ENCODE results near the gene PRR9. TPM values are rescaled to one million over a fixed set of nuclear protein-coding genes. Genes with fewer than 3 reads are reported as not detected.

PRR9 gene
- total RNA-seq, 2 donors from 2014 or later: not detected

GRCh38 chr1:153253076-153253475, 35.7 kb downstream of the PRR9 start:
- Histone ChIP-seq H3K4me1 (no peaks in the 10 kb centered on the region), H3K27ac (no peak overlapping the region), H3K9ac (ENCODE audit: low read depth in 2 of 2, low read length in 2 of 2) (no peak overlapping the region), H3K9me3 (no peaks in the 10 kb centered on the region), H3K4me3 (no peak overlapping the region), H3K27me3 (no peaks in the 10 kb centered on the region), H3K36me3 (no peaks in the 10 kb centered on the region)
- intact Hi-C loops (cut with DNase I): no loop called here
- DNase-seq: no peak
- TF ChIP-seq CTCF (IDR thresholded peaks at IDR 0.05): no peak

- no peak for TF ChIP-seq CTCF (IDR thresholded peaks at IDR 0.05)
- Histone ChIP-seq H3K9me3 (no peaks in the 10 kb centered on the region), H3K4me3 (no peak overlapping the region), H3K27ac (no peak overlapping the region), H3K36me3 (no peaks in the 10 kb centered on the region), H3K27me3 (no peaks in the 10 kb centered on the region), H3K4me1 (no peaks in the 10 kb centered on the region), H3K9ac (ENCODE audit: low read depth in 2 of 2, low read length in 2 of 2) (no peak overlapping the region)
- intact Hi-C loops (cut with DNase I): no loop called here
- DNase-seq: no peak
These were observed 36.3 kb downstream of the PRR9 start for GRCh38 chr1:153253693-153254092.

GRCh38 chr1:153259387-153259786, 42.0 kb downstream of the PRR9 start, which contains the start of gene LORICRIN:
LORICRIN (plus strand) TSS chr1:153259687; CDS start chr1:153260950, 1,263 bp downstream.
- no peak for TF ChIP-seq CTCF (IDR thresholded peaks at IDR 0.05)
- Histone ChIP-seq H3K27me3 (peaks cover 30% of the 10 kb centered on the region), H3K4me1 (no peaks in the 10 kb centered on the region), H3K9me3 (no peaks in the 10 kb centered on the region), H3K4me3 (no peak within 1 kb of the TSS), H3K27ac (no peak within 1 kb of the TSS), H3K9ac (ENCODE audit: low read depth in 2 of 2, low read length in 2 of 2) (no peak within 1 kb of the TSS), H3K36me3 (no peaks in the 10 kb centered on the region)
- intact Hi-C loops (cut with DNase I): no loop called here
- no peak for DNase-seq

- Histone ChIP-seq H3K4me1 (no peaks in the 10 kb centered on the region), H3K9me3 (no peaks in the 10 kb centered on the region), H3K9ac (ENCODE audit: low read depth in 2 of 2, low read length in 2 of 2) (no peak overlapping the region), H3K27me3 (peaks cover 30% of the 10 kb centered on the region), H3K4me3 (peak overlapping the region; percentile 35), H3K36me3 (no peaks in the 10 kb centered on the region), H3K27ac (no peak overlapping the region)
- TF ChIP-seq CTCF (IDR thresholded peaks at IDR 0.05): no peak
- no peak for DNase-seq
- intact Hi-C loops (cut with DNase I): no loop called here
These were observed 43.3 kb downstream of the PRR9 start for GRCh38 chr1:153260585-153261280.

GRCh38 chr1:153261281-153262069, 44.1 kb downstream of the PRR9 start:
- DNase-seq: no peak
- H3K4me1 ChIP-seq: no peaks in the 10 kb centered on the region
- peaks cover 30% of the 10 kb centered on the region for H3K27me3 ChIP-seq
- H3K9ac ChIP-seq (ENCODE audit: low read depth in 2 of 2, low read length in 2 of 2): peak overlapping the region in 1 of 2 donors; percentile 12
- H3K9me3 ChIP-seq: no peaks in the 10 kb centered on the region
- H3K27ac ChIP-seq: no peak overlapping the region
- TF ChIP-seq CTCF (IDR thresholded peaks at IDR 0.05): no peak
- H3K4me3 ChIP-seq: peak overlapping the region; percentile 35
- H3K36me3 ChIP-seq: no peaks in the 10 kb centered on the region
- intact Hi-C loops (cut with DNase I): no loop called here

Data from colonic mucosa (tissue), 4 donors.